Body of pancreas (tissue), 4 donors: Measurements from ENCODE around the gene NMNAT3.

ENCODE experiments used
- CTCF ChIP-seq, 7 experiments: fragments of 450-650 bp in 4 of 7; fragments of 200-600 bp in 3 of 7; sonication (generic) in 3 of 7; IDR thresholded peaks; one replicate each; pipeline ENCODE4 v1.5.1; 2016 to 2019; ENCODE audit warnings: antibody characterized with exemption in 7 of 7
- POLR2A ChIP-seq, 3 donors: fragments of 450-650 bp; IDR thresholded peaks; one replicate each; pipeline ENCODE4 v1.6.1; 2016; ENCODE audit warnings: antibody characterized with exemption in 3 of 3, mild to moderate bottlenecking in 2 of 3

DNA sequence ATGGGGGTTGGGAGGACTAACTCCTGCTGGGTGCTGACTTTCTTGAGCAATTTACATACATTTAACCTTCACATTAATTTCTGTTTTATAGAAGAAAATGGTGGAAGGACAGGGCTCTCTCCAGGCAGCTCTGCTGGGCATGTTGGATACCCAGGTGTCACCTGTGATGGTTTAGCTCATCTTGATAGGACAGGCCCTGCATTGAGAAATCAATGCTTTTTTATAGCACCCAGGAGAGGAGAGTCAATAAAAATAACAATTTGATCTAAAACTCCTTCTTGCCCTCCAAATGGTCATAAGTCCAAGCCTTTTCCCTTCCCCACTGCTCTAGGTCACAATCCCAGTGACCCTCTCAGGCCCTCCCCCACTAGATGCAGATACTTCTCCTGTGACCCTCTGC, 90.0 kb downstream of the NMNAT3 start:
- TF ChIP-seq CTCF (IDR thresholded peaks at IDR 0.05) (no peak), POLR2A (IDR thresholded peaks at IDR 0.05) (no peak)
